Dermis blood vessel endothelial cell (primary cell): Measurements from ENCODE around the gene CPPED1. TPM values are rescaled to one million over a fixed set of nuclear protein-coding genes. Genes with fewer than 3 reads are reported as not detected.

ENCODE experiments used
- DNase-seq: peaks from one replicate; pipeline ENCODE4 v3.0.0; 2010
- total RNA-seq: library from RNA; depleted of rRNA; stranded (reverse); fragments of >200 nt; gene quantifications from 2 replicates; pipeline ENCODE4 v1.2.3, GENCODE V29; 2014

The CPPED1 gene
- total RNA-seq, 1 donor from 2014 or later = 23.1 TPM

DNA sequence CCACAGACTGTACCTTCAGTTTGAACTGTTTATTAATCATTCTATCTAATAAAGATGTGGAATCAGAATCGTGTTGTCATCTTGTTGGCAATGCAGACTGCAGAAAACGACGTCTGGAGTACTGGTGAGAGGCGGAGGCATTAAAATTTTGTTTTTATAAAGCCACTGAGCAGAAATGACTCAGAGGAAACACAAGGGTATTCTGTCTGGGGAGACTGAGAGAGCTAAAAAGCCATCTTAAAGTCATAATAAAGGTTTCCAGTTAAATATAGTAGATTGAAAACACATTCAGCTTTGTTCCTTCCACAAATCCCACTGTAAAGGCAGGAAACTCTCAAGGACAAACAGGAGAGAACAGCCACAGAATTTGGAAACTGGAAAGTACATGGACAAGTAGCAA, 74.2 kb downstream of the CPPED1 start:
- DNase-seq = peak; percentile 86

GRCh38 chr16:12728469-12728868, 75.2 kb downstream of the CPPED1 start:
- DNase-seq = peak; percentile 10

- no peak for DNase-seq
Observed at GRCh38 chr16:12724226-12724625, 79.5 kb downstream of the CPPED1 start.

DNA sequence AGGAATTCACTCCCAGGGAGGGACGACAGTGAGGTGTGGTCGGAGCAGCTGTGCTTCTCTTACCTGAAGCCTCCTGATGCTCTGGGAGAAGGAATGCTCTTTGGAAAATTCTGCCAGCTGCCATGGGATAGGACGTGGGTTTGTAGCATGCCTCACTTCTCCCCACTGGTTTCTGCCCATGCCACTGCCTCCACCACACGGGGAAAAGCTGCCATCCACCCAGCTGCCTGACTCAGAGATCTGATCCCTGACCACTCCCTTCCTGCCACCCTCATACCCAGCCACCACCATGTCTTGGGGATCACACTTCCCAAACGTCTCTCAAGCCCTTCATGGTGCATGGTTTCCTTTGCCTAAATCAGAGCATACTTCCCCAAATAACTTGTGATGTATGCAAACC, 80.0 kb downstream of the CPPED1 start:
- no peak for DNase-seq

DNA sequence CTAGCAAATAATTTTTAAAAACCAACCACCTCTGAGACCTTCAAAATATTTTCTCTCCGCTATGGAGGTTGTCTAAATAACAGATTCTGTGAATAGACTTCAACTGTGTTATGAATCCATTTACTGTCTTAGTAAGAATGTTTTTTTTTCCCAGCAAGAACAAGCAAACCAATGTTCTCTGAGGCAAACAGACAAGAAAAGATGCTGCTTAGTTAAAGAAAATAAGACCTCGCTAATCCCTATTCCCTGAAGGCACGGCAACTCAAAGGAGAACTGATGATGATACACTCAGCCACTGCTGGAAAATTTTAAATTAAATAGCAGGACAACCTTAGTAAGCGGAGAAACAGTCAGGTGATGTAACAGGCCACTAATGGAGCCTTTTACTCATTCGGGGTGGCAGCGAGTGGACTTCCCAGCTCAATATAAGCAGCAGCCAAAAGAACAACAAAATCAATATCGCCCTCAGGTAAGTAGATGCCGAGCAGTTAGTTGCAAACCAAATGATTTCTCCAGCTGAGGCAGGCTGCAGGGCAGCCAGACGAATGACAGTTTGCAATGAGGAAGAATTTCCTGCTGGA, 81.8 kb downstream of the CPPED1 start:
- no peak for DNase-seq

- no peak for DNase-seq
Observed at GRCh38 chr16:12719972-12720371, 83.7 kb downstream of the CPPED1 start.

DNA sequence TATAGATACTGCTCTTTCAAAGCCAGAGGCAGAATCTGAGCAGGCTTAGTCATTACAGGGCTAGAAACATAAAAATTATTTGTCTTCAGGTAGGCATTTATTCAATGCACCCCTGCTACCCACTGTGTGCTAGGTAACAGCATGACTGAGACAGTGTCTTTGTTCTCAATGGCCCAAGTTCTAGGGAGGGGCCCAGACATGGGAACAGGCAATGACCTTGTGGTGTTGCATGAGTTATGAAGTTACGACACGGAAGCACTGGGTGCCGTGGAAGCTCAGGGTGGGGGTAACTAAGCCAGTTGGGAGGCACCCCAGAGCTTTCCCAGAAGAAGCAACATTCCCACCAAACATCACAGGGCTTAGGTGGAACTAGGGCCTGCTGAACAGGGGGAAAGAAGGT, 87.0 kb downstream of the CPPED1 start:
- DNase-seq = no peak

GRCh38 chr16:12709807-12710206, 93.9 kb downstream of the CPPED1 start:
- DNase-seq = no peak

- DNase-seq = no peak
Observed at GRCh38 chr16:12708266-12708665, 95.4 kb downstream of the CPPED1 start.

- DNase-seq = no peak
Observed at GRCh38 chr16:12706628-12707027, 97.1 kb downstream of the CPPED1 start.

DNA sequence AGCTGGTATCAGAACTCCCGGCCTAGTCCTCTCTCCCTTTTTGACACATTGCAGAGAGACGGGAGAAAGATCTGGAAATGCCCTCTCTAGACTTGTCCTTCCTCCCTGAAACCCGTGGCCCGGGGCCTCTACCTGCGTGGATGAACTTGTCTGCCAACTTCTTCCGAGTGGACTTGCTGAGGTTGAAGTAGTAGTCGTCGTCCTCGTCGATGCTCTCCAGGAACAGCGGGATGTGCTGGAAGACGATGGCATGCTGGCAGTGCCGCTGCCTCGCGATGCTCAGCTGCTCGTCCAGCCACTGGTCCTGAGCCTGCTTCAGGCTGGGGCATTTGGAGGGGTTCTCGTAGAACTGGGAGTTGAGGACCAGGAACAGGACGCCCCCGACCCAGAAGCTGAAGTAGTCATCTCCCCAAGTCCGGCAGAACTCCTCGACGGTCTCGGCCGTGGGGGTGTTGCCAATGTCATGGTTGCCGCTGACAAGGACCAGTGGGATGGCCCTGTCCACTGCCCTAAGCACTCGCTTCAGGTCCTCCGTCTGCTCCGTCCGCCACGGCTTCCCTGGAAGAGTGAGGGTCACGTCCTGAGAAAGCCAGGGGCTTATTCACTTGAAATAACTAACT, 99.1 kb downstream of the CPPED1 start:
- DNase-seq = no peak

GRCh38 chr16:12703935-12704334, 99.8 kb downstream of the CPPED1 start:
- DNase-seq = peak; percentile 36

DNA sequence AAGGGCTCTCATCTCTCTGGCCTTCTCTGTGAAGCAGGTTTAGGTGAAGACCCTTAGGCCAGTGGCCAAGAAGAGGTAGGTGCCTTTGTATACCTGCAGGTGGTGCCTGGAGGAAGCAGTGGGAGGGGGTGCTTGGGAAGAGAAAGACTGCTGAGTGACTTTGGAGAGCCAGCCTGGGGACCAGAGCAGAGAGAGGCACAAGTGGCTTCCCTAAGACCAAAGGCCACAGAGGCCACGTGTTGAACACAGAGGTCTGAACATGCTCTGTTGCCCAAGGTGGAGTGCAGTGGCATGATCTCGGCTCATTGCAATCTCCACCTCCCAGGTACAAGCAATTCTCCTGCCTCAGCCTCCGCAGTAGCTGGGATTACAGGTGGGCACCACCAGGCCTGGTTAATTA, 103.5 kb downstream of the CPPED1 start:
- no peak for DNase-seq

DNA sequence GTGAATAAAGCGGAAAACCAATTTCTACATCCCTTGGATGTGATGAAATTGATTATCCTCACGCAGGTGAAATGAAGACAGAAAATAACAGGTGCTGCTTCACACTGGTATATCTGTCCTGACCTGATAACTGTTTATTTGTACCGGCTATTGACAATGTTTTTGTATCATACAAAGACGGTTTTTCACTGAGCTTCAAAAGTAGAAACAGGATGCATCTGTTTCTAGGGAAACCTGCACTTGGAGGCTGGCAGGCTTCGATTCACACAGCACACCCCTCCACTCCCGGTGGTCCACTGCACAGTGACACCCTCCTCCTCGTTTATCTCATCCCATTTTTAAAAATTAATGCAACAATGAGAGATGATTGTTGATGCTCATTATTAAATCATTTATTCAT, 104.5 kb downstream of the CPPED1 start:
- DNase-seq = peak; percentile 42

GRCh38 chr16:12697437-12697836, 106.2 kb downstream of the CPPED1 start:
- no peak for DNase-seq

DNA sequence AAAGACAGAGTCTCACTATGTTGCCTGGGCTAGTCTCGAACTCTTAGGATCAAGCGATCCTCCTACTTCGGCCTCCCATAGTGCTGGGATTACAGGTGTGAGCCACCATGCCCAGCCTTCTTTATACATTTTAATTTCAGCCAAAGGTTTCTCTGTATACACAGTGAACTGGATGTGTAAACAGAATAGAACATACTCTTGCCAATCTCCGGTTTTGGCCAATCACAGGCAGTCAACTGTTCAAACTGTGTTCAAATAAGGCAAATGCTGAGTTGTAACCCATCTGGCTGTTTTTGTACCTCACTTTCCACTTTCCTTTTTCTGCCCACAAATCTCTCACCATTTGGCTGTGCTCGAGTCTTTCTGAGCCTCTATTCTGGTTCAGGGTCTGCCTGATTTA, 108.2 kb downstream of the CPPED1 start:
- DNase-seq = no peak

DNA sequence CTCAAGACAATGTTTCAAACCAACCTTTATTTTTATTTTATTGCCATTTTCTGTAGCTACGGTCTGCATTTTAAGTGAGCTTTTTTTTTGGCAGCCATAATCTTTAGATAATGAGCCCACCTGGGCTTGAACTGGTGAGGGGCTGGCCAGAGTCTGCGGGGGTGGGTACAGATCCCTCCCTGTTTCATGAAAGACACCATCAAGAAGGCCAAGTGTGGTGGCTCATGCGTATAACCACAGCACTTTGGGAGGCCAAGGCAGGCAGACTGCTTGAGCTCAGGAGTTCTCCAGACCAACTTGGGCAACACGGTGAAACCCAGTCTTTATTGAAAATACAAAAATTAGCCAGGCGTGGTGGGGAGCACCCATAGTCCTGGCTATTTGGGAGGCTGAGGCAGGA, 113.7 kb downstream of the CPPED1 start:
- DNase-seq = no peak

GRCh38 chr16:12688951-12689850, 114.5 kb downstream of the CPPED1 start:
- peak; percentile 29 for DNase-seq

- DNase-seq = no peak
Observed at GRCh38 chr16:12685806-12686205, 117.9 kb downstream of the CPPED1 start.

GRCh38 chr16:12682432-12683165, 121.1 kb downstream of the CPPED1 start:
- no peak for DNase-seq

- DNase-seq = no peak
Observed at GRCh38 chr16:12681653-12682052, 122.0 kb downstream of the CPPED1 start.

DNA sequence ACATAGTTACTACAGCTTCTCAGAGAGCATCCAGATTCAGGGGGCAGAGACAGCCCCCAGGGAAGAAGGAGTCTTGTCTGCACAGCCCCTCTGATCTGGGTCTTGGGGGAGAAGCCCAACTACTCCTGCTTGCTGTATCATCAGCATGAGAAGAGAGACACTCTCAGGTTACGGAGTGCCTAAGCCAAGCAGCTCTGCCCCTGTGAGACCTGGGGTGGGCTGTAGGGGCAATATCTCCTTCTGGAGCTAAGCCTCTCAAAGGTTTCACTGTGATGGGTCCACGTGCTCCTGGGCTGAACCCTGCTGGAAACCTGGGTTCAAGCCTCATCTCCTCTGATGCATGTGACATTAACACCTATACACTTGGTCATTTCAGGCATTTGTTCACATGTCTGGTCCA, 123.2 kb downstream of the CPPED1 start:
- no peak for DNase-seq

DNA sequence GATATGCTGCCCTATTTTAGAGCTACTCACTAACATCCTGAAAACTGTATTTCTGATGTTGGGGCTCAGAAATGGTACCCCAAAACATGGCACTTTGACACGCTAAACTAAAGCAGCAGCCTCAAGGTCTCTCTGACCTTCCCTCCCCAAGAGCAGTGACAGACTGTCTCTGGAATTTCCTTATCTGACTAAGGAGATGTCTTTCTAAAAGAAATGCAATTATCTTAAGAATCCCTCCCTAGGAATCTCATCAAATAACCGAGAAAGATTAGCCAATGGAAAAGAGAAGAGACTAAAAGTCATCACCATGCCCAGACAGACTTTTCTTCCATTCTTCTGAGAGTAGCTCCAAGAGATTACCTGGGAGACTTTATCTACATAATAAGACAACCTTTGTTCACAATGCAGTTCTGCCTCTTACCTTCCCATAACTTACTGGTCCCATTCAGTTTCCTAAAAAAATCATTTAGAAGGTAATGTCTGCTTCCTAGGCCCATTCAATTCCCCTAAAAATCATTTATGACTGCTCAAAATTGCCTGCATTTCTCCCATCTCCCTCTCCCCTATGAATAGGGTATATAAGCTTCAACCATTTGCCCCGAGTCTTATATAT, 123.9 kb downstream of the CPPED1 start:
- peak; percentile 36 for DNase-seq
